CD14-positive monocyte (primary cell): ENCODE data around the gene CGN. TPM values are rescaled to one million over a fixed set of nuclear protein-coding genes. Genes with fewer than 3 reads are reported as not detected.

Experiments
- DNase-seq, 3 donors: peaks; one replicate each; pipeline ENCODE4 v3.0.0-alpha.2; 2011 to 2022
- H2AFZ ChIP-seq: 2 replicates; pipeline ENCODE4 v1.6.0; 2012; ENCODE audit warnings: mild to moderate bottlenecking, low read depth, low read length, inconsistent platforms; ENCODE audit not compliant: insufficient read depth, poor library complexity, severe bottlenecking
- H3K27ac ChIP-seq, 2 donors: 1 replicate in 1 of 2; 2 replicates in 1 of 2; pipeline ENCODE4 v1.5.1; 2012 to 2013; ENCODE audit warnings: low read length in 2 of 2, control low read depth in 1 of 2, inconsistent platforms in 1 of 2, low read depth in 1 of 2, mild to moderate bottlenecking in 1 of 2
- H3K27me3 ChIP-seq, 2 donors: one replicate each; pipeline versions ENCODE4 v1.6.0 to v1.6.1; 2011 to 2013; ENCODE audit warnings: low read length in 2 of 2; ENCODE audit not compliant: control insufficient read depth in 2 of 2, insufficient read depth in 2 of 2
- H3K36me3 ChIP-seq, 2 donors: replicated peaks in 1 of 2; 1 replicate in 1 of 2; 2 replicates in 1 of 2; pipeline versions ENCODE4 v1.5.1 to v1.6.1; 2012 to 2013; ENCODE audit warnings: low read length in 2 of 2, control low read depth in 1 of 2, inconsistent platforms in 1 of 2, mild to moderate bottlenecking in 1 of 2; ENCODE audit not compliant: insufficient read depth in 2 of 2, control insufficient read depth in 1 of 2
- H3K4me1 ChIP-seq, 2 donors: 1 replicate in 1 of 2; 2 replicates in 1 of 2; pipeline versions ENCODE4 v1.5.1 to v1.6.1; 2012 to 2013; ENCODE audit warnings: low read length in 2 of 2, control low read depth in 1 of 2, inconsistent platforms in 1 of 2, mild to moderate bottlenecking in 1 of 2, moderate library complexity in 1 of 2; ENCODE audit not compliant: insufficient read depth in 2 of 2, control insufficient read depth in 1 of 2
- H3K4me2 ChIP-seq: replicated peaks from 2 replicates; pipeline ENCODE3; 2012; ENCODE audit warnings: low read length, moderate library complexity, mild to moderate bottlenecking; ENCODE audit not compliant: poor library complexity, severe bottlenecking; ENCODE audit errors: extremely low read depth
- H3K4me3 ChIP-seq, 3 experiments: fragments of 200-600 bp in 1 of 3; sonication (generic) in 1 of 3; replicated peaks in 1 of 3; 1 replicate in 2 of 3; 2 replicates in 1 of 3; pipeline ENCODE4 v1.5.1; 2011 to 2013; ENCODE audit warnings: low read length in 3 of 3, mild to moderate bottlenecking in 3 of 3, control low read depth in 2 of 3, low read depth in 2 of 3, inconsistent platforms in 1 of 3, moderate library complexity in 1 of 3
- H3K79me2 ChIP-seq: 2 replicates; pipeline ENCODE4 v1.6.0; 2012; ENCODE audit warnings: mild to moderate bottlenecking, control low read depth, inconsistent platforms, low read length, moderate library complexity; ENCODE audit not compliant: insufficient read depth
- H3K9ac ChIP-seq: 2 replicates; pipeline ENCODE4 v1.6.0; 2017; ENCODE audit warnings: low read length, mild to moderate bottlenecking; ENCODE audit not compliant: insufficient read depth, poor library complexity, severe bottlenecking
- H3K9me3 ChIP-seq, 2 donors: replicated peaks in 1 of 2; 1 replicate in 1 of 2; 2 replicates in 1 of 2; pipeline versions ENCODE4 v1.5.1 to v1.6.1; 2012 to 2013; ENCODE audit warnings: low read length in 2 of 2, control low read depth in 1 of 2; ENCODE audit not compliant: control insufficient read depth in 1 of 2, insufficient read depth in 1 of 2
- H4K20me1 ChIP-seq: 2 replicates; pipeline ENCODE4 v1.6.0; 2012; ENCODE audit warnings: mild to moderate bottlenecking, low read length, control low read depth, moderate library complexity; ENCODE audit not compliant: insufficient read depth
- H3K27ac Mint-ChIP-seq, 7 donors: one replicate each; pipeline ENCODE4 v1.8.0; 2020; ENCODE audit warnings: mild to moderate bottlenecking in 7 of 7, mixed read lengths in 7 of 7, moderate library complexity in 6 of 7, inconsistent platforms in 2 of 7
- H3K27me3 Mint-ChIP-seq, 3 donors: one replicate each; pipeline ENCODE4 v1.8.0; 2021 to 2022; ENCODE audit warnings: low read depth in 3 of 3, mild to moderate bottlenecking in 3 of 3, mixed read lengths in 3 of 3, moderate library complexity in 3 of 3, inconsistent platforms in 1 of 3
- H3K36me3 Mint-ChIP-seq, 2 donors: one replicate each; pipeline ENCODE4 v1.8.0; 2020; ENCODE audit warnings: mixed read lengths in 2 of 2, inconsistent platforms in 1 of 2, mild to moderate bottlenecking in 1 of 2
- H3K4me1 Mint-ChIP-seq: one replicate; pipeline ENCODE4 v1.8.0; 2020; ENCODE audit warnings: mild to moderate bottlenecking, mixed read lengths
- H3K4me3 Mint-ChIP-seq, 2 donors: one replicate each; pipeline ENCODE4 v1.8.0; 2020; ENCODE audit warnings: mild to moderate bottlenecking in 2 of 2, mixed read lengths in 2 of 2, moderate library complexity in 1 of 2
- H3K9me3 Mint-ChIP-seq, 7 donors: one replicate each; pipeline ENCODE4 v1.8.0; 2020 to 2022; ENCODE audit warnings: mixed read lengths in 7 of 7, mild to moderate bottlenecking in 6 of 7, moderate library complexity in 6 of 7, inconsistent platforms in 2 of 7
- CTCF ChIP-seq: fragments of 200-600 bp; IDR thresholded peaks from one replicate; pipeline ENCODE4 v1.8.0; 2022; ENCODE audit warnings: antibody characterized with exemption, mild to moderate bottlenecking
- WGBS: methylation state at CpG from one replicate; pipeline ENCODE4 v1.1.5; 2013; ENCODE audit warnings: missing lambda C conversion rate; ENCODE audit not compliant: insufficient coverage; 5-methylcytosine and 5-hydroxymethylcytosine counted together
- intact Hi-C, 2 donors: fragments of 100-400 bp; cut with micrococcal nuclease; formaldehyde crosslinking; loops; one replicate each; pipeline versions ENCODE4 v1.15.0 to v1.15.1; 2023
- polyA plus RNA-seq, 3 donors: library from polyadenylated mRNA; depleted of rRNA in 1 of 3; unstranded in 2 of 3; stranded (reverse) in 1 of 3; fragments of 300-500 nt in 2 of 3; fragments of >200 nt in 1 of 3; fragmentation: Illumina TruSeq in 2 of 3; gene quantifications; 1 replicate in 2 of 3; 2 replicates in 1 of 3; pipeline ENCODE4 v1.2.3, GENCODE V29; 2012 to 2021

The CGN gene
- polyA plus RNA-seq, 3 donors = not detected

GRCh38 chr1:151514366-151514765 lies 3.2 kb downstream of the CGN start:
- Mint-ChIP-seq H3K36me3 (no peaks in the 10 kb centered on the region), H3K27ac (no peak overlapping the region), H3K9me3 (peaks cover 0 to 5% (median 2%) of the 10 kb centered on the region in 7 donors), H3K27me3 (peaks cover 33 to 43% (median 40%) of the 10 kb centered on the region in 3 donors), H3K4me3 (no peak overlapping the region), H3K4me1 (peaks cover 28% of the 10 kb centered on the region)
- no peak for DNase-seq
- Histone ChIP-seq H4K20me1 (no peaks in the 10 kb centered on the region), H3K27me3 (peaks cover 21 to 33% of the 10 kb centered on the region in 2 donors), H3K4me3 (no peak overlapping the region), H3K9ac (no peak overlapping the region), H3K27ac (no peak overlapping the region), H3K9me3 (no peaks in the 10 kb centered on the region), H3K4me1 (peaks cover 17 to 31% of the 10 kb centered on the region in 2 donors), H3K79me2 (no peaks in the 10 kb centered on the region), H3K36me3 (no peaks in the 10 kb centered on the region), H3K4me2 (no peak overlapping the region), H2AFZ (no peak overlapping the region)
- no peak for TF ChIP-seq CTCF
- 100% methylated on average over 3 of the region's 4 CpGs for WGBS
- intact Hi-C loops = no loop called here

DNA sequence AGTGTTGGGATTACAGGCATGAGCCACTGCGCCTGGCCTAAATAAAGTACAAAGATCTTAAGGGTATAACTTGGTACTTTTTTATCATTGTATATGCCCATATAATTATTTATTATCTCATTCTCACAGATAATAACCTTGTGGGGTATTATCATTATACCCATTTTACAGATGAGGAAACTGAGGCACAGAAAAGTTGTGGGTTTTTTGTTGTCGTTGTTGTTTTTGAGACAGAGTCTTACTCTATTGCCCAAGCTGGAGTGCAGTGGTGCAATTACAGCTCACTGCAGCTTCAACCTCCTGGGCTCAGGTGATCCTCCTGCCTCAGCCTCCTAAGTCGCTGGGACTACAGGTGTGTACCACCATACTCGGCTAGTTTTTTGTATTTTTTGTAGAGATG lies 4.1 kb downstream of the CGN start:
- intact Hi-C loops = no loop called here
- Mint-ChIP-seq H3K4me1 (peaks cover 28% of the 10 kb centered on the region), H3K9me3 (peaks cover 0 to 5% (median 2%) of the 10 kb centered on the region in 7 donors), H3K4me3 (no peak overlapping the region), H3K27ac (no peak overlapping the region), H3K36me3 (no peaks in the 10 kb centered on the region), H3K27me3 (peaks cover 24 to 34% (median 32%) of the 10 kb centered on the region in 3 donors)
- no peaks in the 10 kb centered on the region for H3K9me3 ChIP-seq
- no peak overlapping the region for H3K27ac ChIP-seq
- H3K4me1 ChIP-seq = peaks cover 17 to 30% of the 10 kb centered on the region in 2 donors
- H3K9ac ChIP-seq = no peak overlapping the region
- no peak overlapping the region for H2AFZ ChIP-seq
- no peaks in the 10 kb centered on the region for H4K20me1 ChIP-seq
- no peak for DNase-seq
- no peak for TF ChIP-seq CTCF
- WGBS = no CpG with 5 or more reads among the region's 4 CpGs
- peaks cover 16 to 24% of the 10 kb centered on the region in 2 donors for H3K27me3 ChIP-seq
- H3K79me2 ChIP-seq = no peaks in the 10 kb centered on the region
- no peak overlapping the region for H3K4me2 ChIP-seq
- H3K4me3 ChIP-seq = no peak overlapping the region
- H3K36me3 ChIP-seq = no peaks in the 10 kb centered on the region
